ENCODE measurements around the gene CDC42SE2.

- TF ChIP-seq CTCF (IDR thresholded peaks at IDR 0.05; ENCODE audit: low read depth, low read length): no peak
- no peak for TF ChIP-seq MAX (IDR thresholded peaks at IDR 0.05; ENCODE audit: low read depth, low read length)
- TF ChIP-seq POLR2A (IDR thresholded peaks at IDR 0.05; ENCODE audit: extremely low read depth, insufficient read length): no peak
- TF ChIP-seq MYC (IDR thresholded peaks at IDR 0.05; ENCODE audit: low read depth, low read length): no peak
Observed at GRCh38 chr5:131389096-131389868, 125.4 kb downstream of the CDC42SE2 start.

Data from NB4 (cell line).